Transverse colon (tissue), 4 donors: Measurements from ENCODE around the gene CIP2A. TPM values are rescaled to one million over a fixed set of nuclear protein-coding genes. Genes with fewer than 3 reads are reported as not detected.

Experiments used
- DNase-seq: peaks from one replicate; pipeline ENCODE4 v3.0.0-alpha.2; 2019
- H3K27ac ChIP-seq, 4 donors: fragments of 200-600 bp; sonication (generic); 2 replicates each; pipeline ENCODE4 v1.5.1; 2016 to 2018; ENCODE audit warnings: inconsistent platforms in 4 of 4
- H3K27me3 ChIP-seq: fragments of 200-600 bp; sonication (generic); 2 replicates; pipeline ENCODE4 v1.5.1; 2017; ENCODE audit warnings: inconsistent platforms
- H3K36me3 ChIP-seq, 4 donors: fragments of 200-600 bp; sonication (generic); 2 replicates each; pipeline ENCODE4 v1.5.1; 2017 to 2019; ENCODE audit warnings: inconsistent platforms in 4 of 4
- H3K4me1 ChIP-seq, 4 donors: fragments of 200-600 bp; sonication (generic); 2 replicates each; pipeline ENCODE4 v1.5.1; 2017 to 2020; ENCODE audit warnings: inconsistent platforms in 4 of 4
- H3K4me3 ChIP-seq, 4 donors: fragments of 200-600 bp; sonication (generic); 1 replicate in 1 of 4; 2 replicates in 3 of 4; pipeline versions ENCODE4 v1.5.1 to v1.6.1; 2017 to 2019; ENCODE audit warnings: inconsistent platforms in 4 of 4
- H3K9me3 ChIP-seq, 2 donors: fragments of 200-600 bp; sonication (generic); 2 replicates each; pipeline ENCODE4 v1.5.1; 2017 to 2019; ENCODE audit warnings: inconsistent platforms in 2 of 2
- EP300 ChIP-seq: sonication (generic); formaldehyde crosslinking; IDR thresholded peaks from one replicate; pipeline ENCODE4 v1.6.1; 2017; ENCODE audit warnings: antibody characterized with exemption, low read depth
- POLR2A ChIP-seq: fragments of 450-650 bp; IDR thresholded peaks from one replicate; pipeline ENCODE4 v1.6.1; 2016; ENCODE audit warnings: antibody characterized with exemption, mild to moderate bottlenecking, moderate library complexity
- POLR2AphosphoS5 ChIP-seq, 3 donors: sonication (generic); formaldehyde crosslinking; IDR thresholded peaks; one replicate each; pipeline ENCODE4 v1.6.1; 2016; ENCODE audit warnings: antibody characterized with exemption in 3 of 3
- WGBS, 2 donors: methylation state at CpG; one replicate each; pipeline ENCODE4 v1.1.5; 2018; ENCODE audit warnings: low coverage in 1 of 2; 5-methylcytosine and 5-hydroxymethylcytosine counted together
- in situ Hi-C, 4 donors: fragments of 200-750 bp; cut with MboI; loops; one replicate each; pipeline versions ENCODE4 v1.15.0 to v1.15.1; 2017; ENCODE audit warnings: low sequenced_read_pairs in 3 of 4, low pct_ligation_motif_present in 1 of 4, low pct_unique_long_range_greater_than_20kb in 1 of 4
- intact Hi-C: fragments of 100-400 bp; cut with DNase I; formaldehyde crosslinking; loops from one replicate; pipeline ENCODE4 v1.15.1; 2023; ENCODE audit warnings: low total_unique reads
- total RNA-seq, 4 donors: library from RNA; depleted of rRNA; stranded (reverse); fragments of >200 nt; gene quantifications; one replicate each; pipeline ENCODE4 v1.1.0, GENCODE V29; 2016
- TF ChIP-seq, protein P1 (sequence below), 5 experiments: fragments of 200-600 bp in 3 of 5; fragments of 450-650 bp in 2 of 5; sonication (generic) in 3 of 5; IDR thresholded peaks; 1 replicate in 2 of 5; 2 replicates in 3 of 5; pipeline ENCODE4 v1.5.1; 2016 to 2017; ENCODE audit warnings: antibody characterized with exemption in 5 of 5, inconsistent platforms in 3 of 5, mild to moderate bottlenecking in 2 of 5, moderate library complexity in 1 of 5

Gene CIP2A
- total RNA-seq, 4 donors from 2014 or later, result 0.40 to 3.2 (median 2.0) TPM

DNA sequence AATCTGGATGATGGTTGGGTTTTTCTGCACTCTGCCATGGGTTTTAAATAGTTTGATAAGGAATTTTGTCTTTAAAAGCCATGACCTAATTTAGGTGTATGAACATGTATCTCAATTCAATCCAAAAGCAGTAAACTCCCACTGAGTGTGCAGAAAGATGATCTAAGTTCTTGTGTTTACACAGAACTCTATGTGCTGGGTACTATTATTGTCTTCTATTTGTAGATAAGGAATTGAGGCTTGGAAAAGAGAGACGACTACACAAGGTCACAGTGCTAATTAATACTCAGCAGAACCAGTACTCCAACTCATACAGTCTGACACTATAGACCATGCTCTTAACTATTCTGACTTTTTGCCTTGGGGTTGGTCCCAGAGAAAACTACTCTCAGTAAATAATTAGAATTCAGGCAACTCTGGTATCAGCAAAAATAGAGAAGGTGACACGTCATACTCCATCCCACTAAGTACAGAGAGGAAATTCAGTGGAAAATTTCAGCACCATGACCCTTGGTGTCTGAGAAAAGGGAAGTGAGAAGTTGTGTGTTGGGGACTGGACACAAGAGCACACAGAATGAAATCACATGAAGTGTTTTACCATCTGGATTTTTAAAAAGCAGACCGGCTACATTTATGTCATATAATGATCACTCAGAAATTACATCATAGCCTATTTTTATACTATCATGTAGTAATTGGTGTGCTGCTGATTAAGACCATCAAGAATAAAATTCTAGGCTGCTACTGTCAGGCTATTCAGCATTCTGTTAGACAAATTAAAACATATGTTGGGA, 60.6 kb downstream of the CIP2A start:
- Histone ChIP-seq H3K36me3 (no peaks in the 10 kb centered on the region), H3K9me3 (no peaks in the 10 kb centered on the region), H3K27me3 (no peaks in the 10 kb centered on the region), H3K4me1 (peaks cover 0 to 6% (median 1%) of the 10 kb centered on the region in 4 donors), H3K27ac (no peak overlapping the region), H3K4me3 (no peak overlapping the region)
- intact Hi-C loops (no loop called here), in situ Hi-C loops (no loop called here)
- DNase-seq, result no peak
- TF ChIP-seq, protein P1, sequence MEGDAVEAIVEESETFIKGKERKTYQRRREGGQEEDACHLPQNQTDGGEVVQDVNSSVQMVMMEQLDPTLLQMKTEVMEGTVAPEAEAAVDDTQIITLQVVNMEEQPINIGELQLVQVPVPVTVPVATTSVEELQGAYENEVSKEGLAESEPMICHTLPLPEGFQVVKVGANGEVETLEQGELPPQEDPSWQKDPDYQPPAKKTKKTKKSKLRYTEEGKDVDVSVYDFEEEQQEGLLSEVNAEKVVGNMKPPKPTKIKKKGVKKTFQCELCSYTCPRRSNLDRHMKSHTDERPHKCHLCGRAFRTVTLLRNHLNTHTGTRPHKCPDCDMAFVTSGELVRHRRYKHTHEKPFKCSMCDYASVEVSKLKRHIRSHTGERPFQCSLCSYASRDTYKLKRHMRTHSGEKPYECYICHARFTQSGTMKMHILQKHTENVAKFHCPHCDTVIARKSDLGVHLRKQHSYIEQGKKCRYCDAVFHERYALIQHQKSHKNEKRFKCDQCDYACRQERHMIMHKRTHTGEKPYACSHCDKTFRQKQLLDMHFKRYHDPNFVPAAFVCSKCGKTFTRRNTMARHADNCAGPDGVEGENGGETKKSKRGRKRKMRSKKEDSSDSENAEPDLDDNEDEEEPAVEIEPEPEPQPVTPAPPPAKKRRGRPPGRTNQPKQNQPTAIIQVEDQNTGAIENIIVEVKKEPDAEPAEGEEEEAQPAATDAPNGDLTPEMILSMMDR (IDR thresholded peaks at IDR 0.05), result no peak
- TF ChIP-seq POLR2AphosphoS5 (IDR thresholded peaks at IDR 0.05), result no peak
- TF ChIP-seq EP300, result no peak
- TF ChIP-seq POLR2A, result no peak
- 13 to 52% methylated on average over 1 to 3 of the region's 3 CpGs for WGBS, 2 donors

DNA sequence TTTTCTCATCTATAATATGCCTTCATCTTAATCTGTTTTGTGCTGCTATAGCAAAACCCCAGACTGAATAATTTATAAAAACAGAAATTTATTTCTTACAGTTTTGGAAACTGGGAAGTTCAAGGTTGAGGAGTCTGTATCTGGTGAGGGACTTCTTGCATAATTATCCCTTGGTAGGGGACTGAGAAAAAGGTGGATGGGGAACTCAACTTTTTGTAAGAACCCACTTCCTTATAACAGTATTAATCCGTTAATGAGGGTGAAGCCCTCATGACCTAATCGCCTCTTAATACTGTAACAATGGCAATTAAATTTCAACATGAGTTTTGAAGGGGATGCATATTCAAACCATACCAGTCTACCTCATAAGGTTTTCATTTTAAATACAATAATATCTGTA, 61.4 kb downstream of the CIP2A start:
- DNase-seq, result no peak
- H3K27ac ChIP-seq, result no peak overlapping the region
- TF ChIP-seq, protein P1 (IDR thresholded peaks at IDR 0.05), result no peak
- TF ChIP-seq POLR2AphosphoS5 (IDR thresholded peaks at IDR 0.05) (no peak), POLR2A (no peak), EP300 (no peak)

DNA sequence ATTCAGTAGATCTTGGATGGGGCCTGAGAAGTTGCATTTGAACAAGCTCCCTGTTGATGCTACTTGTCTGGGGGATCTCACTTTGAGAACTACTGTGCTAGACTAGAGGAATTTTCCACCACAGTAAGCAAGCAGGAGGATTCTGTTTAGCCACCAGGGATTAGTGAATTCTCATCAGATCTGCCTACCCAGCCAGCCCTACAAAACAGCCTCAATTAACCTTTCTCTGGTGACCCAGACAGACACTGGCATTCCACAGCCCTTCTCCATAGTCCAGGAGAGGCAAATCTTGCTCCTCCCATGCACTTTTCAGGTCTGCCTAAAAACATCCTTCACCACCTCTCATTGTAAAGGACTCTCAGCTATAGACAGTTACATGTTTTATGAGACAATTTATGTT, 62.1 kb downstream of the CIP2A start:
- no peak for DNase-seq
- Histone ChIP-seq H3K4me1 (peaks cover 0 to 6% (median 1%) of the 10 kb centered on the region in 4 donors), H3K4me3 (no peak overlapping the region), H3K9me3 (no peaks in the 10 kb centered on the region), H3K27me3 (no peaks in the 10 kb centered on the region), H3K36me3 (no peaks in the 10 kb centered on the region), H3K27ac (no peak overlapping the region)
- intact Hi-C loops (no loop called here), in situ Hi-C loops (no loop called here)
- TF ChIP-seq EP300, result no peak

More for the DNA sequence above, 61.4 kb downstream of the CIP2A start:
- peaks cover 0 to 6% (median 1%) of the 10 kb centered on the region in 4 donors for H3K4me1 ChIP-seq
- intact Hi-C loops (no loop called here), in situ Hi-C loops (no loop called here)
- no peaks in the 10 kb centered on the region for H3K9me3 ChIP-seq
- no peaks in the 10 kb centered on the region for H3K27me3 ChIP-seq
- no peaks in the 10 kb centered on the region for H3K36me3 ChIP-seq
- H3K4me3 ChIP-seq, result no peak overlapping the region
- 75 to 79% methylated on average over 2 of the region's 2 CpGs for WGBS, 2 donors

DNA sequence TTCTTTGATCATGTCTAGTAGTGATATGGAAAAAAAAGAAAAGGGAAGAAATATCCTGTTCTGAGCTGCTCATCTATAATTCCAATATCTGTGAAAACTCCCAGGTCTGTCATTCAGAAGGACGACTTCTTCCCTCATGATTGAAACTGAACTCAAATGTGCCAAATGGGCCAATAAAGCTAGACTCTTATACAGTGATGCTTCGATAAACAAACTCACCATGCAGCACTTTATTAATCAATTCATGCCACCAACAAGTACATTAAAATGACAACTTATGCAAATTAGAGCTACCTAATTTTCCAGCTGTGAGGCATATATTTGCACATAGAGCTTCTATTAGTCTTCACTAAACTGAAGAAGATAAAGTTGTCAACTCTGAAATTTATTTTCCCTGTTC, 63.3 kb downstream of the CIP2A start:
- no peak for DNase-seq
- Histone ChIP-seq H3K36me3 (no peaks in the 10 kb centered on the region), H3K27me3 (no peaks in the 10 kb centered on the region), H3K9me3 (no peaks in the 10 kb centered on the region), H3K4me1 (peaks cover 0 to 6% (median 1%) of the 10 kb centered on the region in 4 donors), H3K27ac (no peak overlapping the region), H3K4me3 (no peak overlapping the region)
- no peak for TF ChIP-seq POLR2A
- TF ChIP-seq, protein P1 (IDR thresholded peaks at IDR 0.05), result no peak
- TF ChIP-seq POLR2AphosphoS5 (IDR thresholded peaks at IDR 0.05), result no peak
- no peak for TF ChIP-seq EP300
- 86 to 100% methylated on average over 1 to 2 of the region's 2 CpGs for WGBS, 2 donors
- intact Hi-C loops (no loop called here), in situ Hi-C loops (no loop called here)
